ENCODE results near the gene SPECC1L. TPM values are rescaled to one million over a fixed set of nuclear protein-coding genes. Genes with fewer than 3 reads are reported as not detected.

The SPECC1L gene
- total RNA-seq, 1 donor from 2014 or later, result 35.9 TPM

GRCh38 chr22:24323233-24323632, 52.6 kb downstream of the SPECC1L start:
- intact Hi-C loops (cut with micrococcal nuclease), result no loop called here
- Mint-ChIP-seq H3K4me1 (ENCODE audit: low read depth) (peaks cover 21% of the 10 kb centered on the region), H3K9me3 (no peaks in the 10 kb centered on the region), H3K27ac (no peak overlapping the region), H3K36me3 (ENCODE audit: low read depth) (peaks cover 56% of the 10 kb centered on the region), H3K4me3 (ENCODE audit: low read depth) (no peak overlapping the region), H3K27me3 (ENCODE audit: low read depth) (no peaks in the 10 kb centered on the region)
- DNase-seq (ENCODE audit: low spot score), result no peak

DNA sequence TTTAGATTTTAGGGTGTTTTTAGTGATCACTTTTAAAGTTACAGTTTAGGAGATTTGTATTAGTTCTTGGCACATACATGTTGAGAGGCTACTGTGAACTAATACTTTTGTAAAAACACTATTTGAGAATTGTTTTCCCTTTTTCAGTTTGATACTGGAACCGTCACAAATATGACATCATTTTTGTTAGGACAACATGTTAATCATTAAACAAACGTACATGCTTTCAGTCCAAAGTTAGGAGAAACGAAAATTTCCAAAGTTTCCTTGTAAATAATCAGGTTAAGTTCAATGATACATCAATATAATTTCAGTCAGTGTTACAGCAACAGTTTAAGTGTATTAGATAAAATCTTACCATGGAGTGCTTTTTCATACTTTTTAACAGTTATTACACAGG, 53.1 kb downstream of the SPECC1L start:
- Mint-ChIP-seq H3K9me3 (no peaks in the 10 kb centered on the region), H3K4me3 (ENCODE audit: low read depth) (no peak overlapping the region), H3K27me3 (ENCODE audit: low read depth) (no peaks in the 10 kb centered on the region), H3K4me1 (ENCODE audit: low read depth) (peaks cover 21% of the 10 kb centered on the region), H3K36me3 (ENCODE audit: low read depth) (peaks cover 58% of the 10 kb centered on the region), H3K27ac (no peak overlapping the region)
- intact Hi-C loops (cut with micrococcal nuclease), result no loop called here
- no peak for DNase-seq (ENCODE audit: low spot score)

- no peak for DNase-seq (ENCODE audit: low spot score)
- Mint-ChIP-seq H3K4me3 (ENCODE audit: low read depth) (peak overlapping the region; percentile 35), H3K36me3 (ENCODE audit: low read depth) (peaks cover 56% of the 10 kb centered on the region), H3K27ac (peak overlapping the region; percentile 72), H3K4me1 (ENCODE audit: low read depth) (peaks cover 25% of the 10 kb centered on the region), H3K27me3 (ENCODE audit: low read depth) (no peaks in the 10 kb centered on the region), H3K9me3 (no peaks in the 10 kb centered on the region)
- intact Hi-C loops (cut with micrococcal nuclease), result no loop called here
Observed at GRCh38 chr22:24324137-24324536, 53.5 kb downstream of the SPECC1L start.

GRCh38 chr22:24325105-24325757, 54.6 kb downstream of the SPECC1L start:
- peak; percentile 18 for DNase-seq (ENCODE audit: low spot score)
- H3K27ac Mint-ChIP-seq, result no peak overlapping the region
- no peaks in the 10 kb centered on the region for H3K27me3 Mint-ChIP-seq (ENCODE audit: low read depth)
- H3K4me1 Mint-ChIP-seq (ENCODE audit: low read depth), result peaks cover 32% of the 10 kb centered on the region
- no peaks in the 10 kb centered on the region for H3K9me3 Mint-ChIP-seq
- H3K36me3 Mint-ChIP-seq (ENCODE audit: low read depth), result peaks cover 62% of the 10 kb centered on the region
- intact Hi-C loops (cut with micrococcal nuclease), result loop anchor here (1.0 to 5.0 kb wide), 4 partner anchors 77 to 200 kb away; no protein-coding TSS in a partner anchor
- H3K4me3 Mint-ChIP-seq (ENCODE audit: low read depth), result peak overlapping the region; percentile 39

- H3K27ac Mint-ChIP-seq, result peak overlapping the region; percentile 63
- no peak overlapping the region for H3K4me3 Mint-ChIP-seq (ENCODE audit: low read depth)
- H3K9me3 Mint-ChIP-seq, result no peaks in the 10 kb centered on the region
- H3K4me1 Mint-ChIP-seq (ENCODE audit: low read depth), result peaks cover 34% of the 10 kb centered on the region
- intact Hi-C loops (cut with micrococcal nuclease), result loop anchor here (5.0 kb wide), 2 partner anchors 76 to 96 kb away; no protein-coding TSS in a partner anchor
- no peaks in the 10 kb centered on the region for H3K27me3 Mint-ChIP-seq (ENCODE audit: low read depth)
- H3K36me3 Mint-ChIP-seq (ENCODE audit: low read depth), result peaks cover 63% of the 10 kb centered on the region
- no peak for DNase-seq (ENCODE audit: low spot score)
Observed at GRCh38 chr22:24326266-24326665, 55.6 kb downstream of the SPECC1L start.

DNA sequence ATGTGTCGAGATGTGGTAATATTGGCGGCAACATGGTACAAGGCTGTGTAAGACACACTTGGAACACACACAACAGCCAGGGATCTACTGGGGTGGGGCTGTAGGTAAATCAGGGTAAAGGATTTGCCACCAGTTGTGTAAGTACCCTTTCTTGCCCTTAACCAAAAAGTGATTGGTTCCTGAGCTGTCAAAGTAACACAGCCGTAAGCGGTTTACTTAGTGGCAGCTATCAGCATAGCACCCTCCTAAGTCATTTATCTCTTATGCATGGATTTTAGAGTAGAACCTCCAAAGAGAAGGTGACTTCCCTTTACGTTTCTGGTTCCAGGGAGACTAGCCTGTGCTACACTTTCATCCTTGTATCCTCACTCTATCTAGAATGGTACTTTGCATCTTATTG, 57.2 kb downstream of the SPECC1L start:
- no peak overlapping the region for H3K27ac Mint-ChIP-seq
- intact Hi-C loops (cut with micrococcal nuclease), result loop anchor here (5.0 kb wide), 2 partner anchors 74 to 94 kb away; no protein-coding TSS in a partner anchor
- H3K36me3 Mint-ChIP-seq (ENCODE audit: low read depth), result peaks cover 58% of the 10 kb centered on the region
- no peaks in the 10 kb centered on the region for H3K27me3 Mint-ChIP-seq (ENCODE audit: low read depth)
- no peak overlapping the region for H3K4me3 Mint-ChIP-seq (ENCODE audit: low read depth)
- H3K9me3 Mint-ChIP-seq, result no peaks in the 10 kb centered on the region
- H3K4me1 Mint-ChIP-seq (ENCODE audit: low read depth), result peaks cover 34% of the 10 kb centered on the region
- no peak for DNase-seq (ENCODE audit: low spot score)

GRCh38 chr22:24329453-24329852, 58.8 kb downstream of the SPECC1L start:
- no peak overlapping the region for H3K27ac Mint-ChIP-seq
- peaks cover 28% of the 10 kb centered on the region for H3K4me1 Mint-ChIP-seq (ENCODE audit: low read depth)
- no peak for DNase-seq (ENCODE audit: low spot score)
- no peaks in the 10 kb centered on the region for H3K27me3 Mint-ChIP-seq (ENCODE audit: low read depth)
- no peak overlapping the region for H3K4me3 Mint-ChIP-seq (ENCODE audit: low read depth)
- intact Hi-C loops (cut with micrococcal nuclease), result loop anchor here (5.0 kb wide), 2 partner anchors 73 to 93 kb away; no protein-coding TSS in a partner anchor
- H3K9me3 Mint-ChIP-seq, result no peaks in the 10 kb centered on the region
- peaks cover 52% of the 10 kb centered on the region for H3K36me3 Mint-ChIP-seq (ENCODE audit: low read depth)

- no peak for DNase-seq (ENCODE audit: low spot score)
- H3K4me1 Mint-ChIP-seq (ENCODE audit: low read depth), result peaks cover 29% of the 10 kb centered on the region
- no peaks in the 10 kb centered on the region for H3K9me3 Mint-ChIP-seq
- no peak overlapping the region for H3K4me3 Mint-ChIP-seq (ENCODE audit: low read depth)
- peaks cover 55% of the 10 kb centered on the region for H3K36me3 Mint-ChIP-seq (ENCODE audit: low read depth)
- no peaks in the 10 kb centered on the region for H3K27me3 Mint-ChIP-seq (ENCODE audit: low read depth)
- intact Hi-C loops (cut with micrococcal nuclease), result no loop called here
- no peak overlapping the region for H3K27ac Mint-ChIP-seq
Observed at GRCh38 chr22:24330636-24331035, 60.0 kb downstream of the SPECC1L start.

GRCh38 chr22:24331468-24332440, 61.1 kb downstream of the SPECC1L start:
- intact Hi-C loops (cut with micrococcal nuclease), result no loop called here
- H3K4me1 Mint-ChIP-seq (ENCODE audit: low read depth), result peaks cover 21% of the 10 kb centered on the region
- no peak overlapping the region for H3K27ac Mint-ChIP-seq
- H3K4me3 Mint-ChIP-seq (ENCODE audit: low read depth), result no peak overlapping the region
- peaks cover 51% of the 10 kb centered on the region for H3K36me3 Mint-ChIP-seq (ENCODE audit: low read depth)
- no peaks in the 10 kb centered on the region for H3K9me3 Mint-ChIP-seq
- H3K27me3 Mint-ChIP-seq (ENCODE audit: low read depth), result no peaks in the 10 kb centered on the region
- no peak for DNase-seq (ENCODE audit: low spot score)

DNA sequence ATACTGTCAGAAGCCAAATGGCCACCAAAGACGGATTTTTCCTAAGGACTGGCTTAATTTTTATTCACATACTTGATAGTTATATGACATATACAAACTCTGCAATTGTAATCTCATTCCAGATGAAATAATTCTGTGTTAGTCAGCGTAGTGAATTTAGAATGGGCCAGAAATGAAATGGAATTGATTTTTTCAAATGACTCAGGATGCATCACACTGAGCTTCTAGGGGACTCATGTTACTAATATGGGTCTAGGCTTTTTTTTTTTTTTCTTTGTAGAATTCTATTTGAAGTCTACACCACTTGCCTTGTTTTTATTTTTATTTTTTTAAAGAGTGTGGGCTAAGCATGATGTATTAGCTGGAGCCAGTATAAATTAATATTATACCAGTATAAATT, 62.7 kb downstream of the SPECC1L start:
- no peaks in the 10 kb centered on the region for H3K27me3 Mint-ChIP-seq (ENCODE audit: low read depth)
- intact Hi-C loops (cut with micrococcal nuclease), result no loop called here
- no peaks in the 10 kb centered on the region for H3K9me3 Mint-ChIP-seq
- no peak for DNase-seq (ENCODE audit: low spot score)
- H3K4me3 Mint-ChIP-seq (ENCODE audit: low read depth), result no peak overlapping the region
- H3K36me3 Mint-ChIP-seq (ENCODE audit: low read depth), result peaks cover 47% of the 10 kb centered on the region
- H3K4me1 Mint-ChIP-seq (ENCODE audit: low read depth), result peaks cover 22% of the 10 kb centered on the region
- H3K27ac Mint-ChIP-seq, result no peak overlapping the region

GRCh38 chr22:24335496-24335895, 64.9 kb downstream of the SPECC1L start:
- no peaks in the 10 kb centered on the region for H3K9me3 Mint-ChIP-seq
- no peak overlapping the region for H3K27ac Mint-ChIP-seq
- H3K27me3 Mint-ChIP-seq (ENCODE audit: low read depth), result no peaks in the 10 kb centered on the region
- DNase-seq (ENCODE audit: low spot score), result no peak
- H3K4me3 Mint-ChIP-seq (ENCODE audit: low read depth), result no peak overlapping the region
- intact Hi-C loops (cut with micrococcal nuclease), result no loop called here
- peaks cover 40% of the 10 kb centered on the region for H3K36me3 Mint-ChIP-seq (ENCODE audit: low read depth)
- peaks cover 13% of the 10 kb centered on the region for H3K4me1 Mint-ChIP-seq (ENCODE audit: low read depth)

- Mint-ChIP-seq H3K27ac (no peak overlapping the region), H3K9me3 (no peaks in the 10 kb centered on the region)
Observed at GRCh38 chr22:24337894-24338645, 67.4 kb downstream of the SPECC1L start.

More at GRCh38 chr22:24337894-24338645, 67.4 kb downstream of the SPECC1L start:
- Mint-ChIP-seq H3K4me3 (ENCODE audit: low read depth) (no peak overlapping the region), H3K36me3 (ENCODE audit: low read depth) (peaks cover 42% of the 10 kb centered on the region), H3K4me1 (ENCODE audit: low read depth) (peaks cover 11% of the 10 kb centered on the region), H3K27me3 (ENCODE audit: low read depth) (no peaks in the 10 kb centered on the region)
- intact Hi-C loops (cut with micrococcal nuclease), result no loop called here
- no peak for DNase-seq (ENCODE audit: low spot score)
